BJ (cell line): ENCODE data around the gene MYO5C. TPM values are rescaled to one million over a fixed set of nuclear protein-coding genes. Genes with fewer than 3 reads are reported as not detected.

ENCODE experiments used
- CTCF ChIA-PET: fragments of 350-600 bp; formaldehyde crosslinking; extraction: SDS; loops from one replicate; lab custom pipeline; 2021; ENCODE audit warnings: antibody characterized with exemption, inconsistent platforms; lab: Yijun Ruan, JAX
- POLR2A ChIA-PET: fragments of 300-600 bp; sonication (Branson Sonifier 250); formaldehyde crosslinking; extraction: SDS; loops from one replicate; lab custom pipeline; 2021; ENCODE audit warnings: antibody characterized with exemption; lab: Charles Lee
- DNase-seq: peaks from one replicate; pipeline ENCODE4 v3.0.0-alpha.2; 2011; ENCODE audit warnings: low read depth
- H3K27me3 ChIP-seq: 2 replicates; pipeline ENCODE4 v1.6.0; 2011; ENCODE audit warnings: low read length; ENCODE audit not compliant: control insufficient read depth, insufficient read depth
- H3K36me3 ChIP-seq: 2 replicates; pipeline ENCODE4 v1.5.1; 2011; ENCODE audit warnings: low read length; ENCODE audit not compliant: control insufficient read depth, insufficient read depth
- H3K4me3 ChIP-seq: 2 replicates; pipeline ENCODE4 v1.5.1; 2011; ENCODE audit warnings: low read depth, mild to moderate bottlenecking, control low read depth, low read length
- CTCF ChIP-seq: IDR thresholded peaks from 2 replicates; pipeline ENCODE4 v1.5.1; 2011; ENCODE audit warnings: low read depth, mild to moderate bottlenecking, control low read depth, inconsistent platforms, low read length, moderate library complexity; ENCODE audit not compliant: insufficient read depth
- polyA plus RNA-seq: library from polyadenylated mRNA; depleted of rRNA; stranded (reverse); fragments of >200 nt; gene quantifications from 2 replicates; pipeline ENCODE4 v1.2.3, GENCODE V29; 2011

Gene MYO5C
- polyA plus RNA-seq, 1 experiment: 0.13 TPM

- Histone ChIP-seq H3K4me3 (no peak overlapping the region), H3K27me3 (no peaks in the 10 kb centered on the region), H3K36me3 (no peaks in the 10 kb centered on the region)
- TF ChIP-seq CTCF: no peak
- POLR2A ChIA-PET: no interaction called here
- DNase-seq: no peak
- CTCF ChIA-PET: interaction anchor here (1.0 to 1.4 kb wide), 3 partner anchors 8 to 23 kb away, joined by 4 to 6 read pairs (median 4); no protein-coding TSS in a partner anchor
These were observed 89.2 kb downstream of the MYO5C start for GRCh38 chr15:52206446-52206845.

DNA sequence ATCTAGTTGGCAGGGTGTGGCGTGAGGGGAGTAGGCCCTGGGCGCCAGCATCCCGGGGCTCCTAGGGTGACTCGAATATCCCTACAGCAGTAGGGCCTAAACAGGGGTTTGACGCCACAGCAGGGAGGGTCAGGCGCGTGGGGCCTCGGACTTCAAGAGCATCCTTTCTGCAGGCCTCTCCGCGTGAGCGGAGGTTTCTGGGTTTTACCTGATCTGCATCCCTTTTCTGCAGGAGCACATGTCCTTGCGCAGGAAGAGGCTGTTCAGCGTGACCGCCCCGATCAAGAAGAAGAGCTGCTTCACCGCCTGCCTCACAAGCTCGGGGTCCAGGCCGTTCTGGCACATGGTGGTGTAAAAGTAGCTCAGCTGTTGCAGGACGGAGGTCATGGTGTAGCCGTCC lies 90.9 kb downstream of the MYO5C start:
- POLR2A ChIA-PET: no interaction called here
- Histone ChIP-seq H3K27me3 (no peaks in the 10 kb centered on the region), H3K4me3 (no peak overlapping the region), H3K36me3 (no peaks in the 10 kb centered on the region)
- CTCF ChIA-PET: interaction anchor here (1.0 kb wide), 1 partner anchor 23 kb away, joined by 3 read pairs; no protein-coding TSS in a partner anchor
- DNase-seq: no peak
- no peak for TF ChIP-seq CTCF

- no peak for DNase-seq
- ChIA-PET CTCF (interaction anchor here (0.6 to 1.3 kb wide), 4 partner anchors 18 to 495 kb away, joined by 3 to 5 read pairs (median 3); no protein-coding TSS in a partner anchor), POLR2A (interaction anchor here (0.6 kb wide), 1 partner anchor 371 kb away, joined by 3 read pairs; no protein-coding TSS in a partner anchor)
- no peak for TF ChIP-seq CTCF
- no peak overlapping the region for H3K4me3 ChIP-seq
- H3K27me3 ChIP-seq: peaks cover 2% of the 10 kb centered on the region; the same call in 1 of the 2 replicates
- H3K36me3 ChIP-seq: no peaks in the 10 kb centered on the region
These were observed 94.7 kb downstream of the MYO5C start for GRCh38 chr15:52200831-52201365.

DNA sequence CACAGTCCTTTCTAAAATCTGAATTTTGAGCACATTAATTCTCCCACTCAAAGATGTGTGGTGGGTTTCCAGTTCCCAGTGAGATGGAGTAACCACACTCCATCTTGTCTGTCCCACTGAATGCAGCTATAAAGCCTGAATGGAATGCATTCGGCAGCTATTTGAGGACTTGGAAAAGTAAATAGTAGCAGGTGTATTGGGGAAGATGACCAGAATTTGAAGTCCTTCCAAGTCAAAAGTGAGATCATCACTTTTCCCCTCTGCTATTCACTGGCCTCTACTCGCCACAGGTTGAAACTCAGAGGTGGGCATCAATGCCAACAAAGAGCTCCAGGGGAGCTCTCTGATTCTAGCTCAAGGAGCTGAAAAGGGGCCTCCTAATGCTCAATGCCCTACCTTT lies 96.3 kb downstream of the MYO5C start:
- Histone ChIP-seq H3K4me3 (no peak overlapping the region), H3K36me3 (no peaks in the 10 kb centered on the region), H3K27me3 (peaks cover 2% of the 10 kb centered on the region; the same call in 1 of the 2 replicates)
- CTCF ChIA-PET: interaction anchor here (0.9 to 1.8 kb wide), 5 partner anchors 10 to 28 kb away, joined by 3 to 13 read pairs (median 5); no protein-coding TSS in a partner anchor
- no peak for TF ChIP-seq CTCF
- POLR2A ChIA-PET: no interaction called here
- DNase-seq: no peak

- ChIA-PET CTCF (interaction anchor here (1.0 to 1.7 kb wide), 2 partner anchors 12 kb away, joined by 5 to 8 read pairs; no protein-coding TSS in a partner anchor), POLR2A (no interaction called here)
- DNase-seq: no peak
These were observed 98.7 kb downstream of the MYO5C start for GRCh38 chr15:52196891-52197290.

More at GRCh38 chr15:52196891-52197290, 98.7 kb downstream of the MYO5C start:
- no peak overlapping the region for H3K4me3 ChIP-seq
- no peak for TF ChIP-seq CTCF
- H3K27me3 ChIP-seq: peaks cover 2% of the 10 kb centered on the region; the same call in 1 of the 2 replicates
- H3K36me3 ChIP-seq: no peaks in the 10 kb centered on the region
